ENCODE data around the gene TULP4. TPM values are rescaled to one million over a fixed set of nuclear protein-coding genes. Genes with fewer than 3 reads are reported as not detected.

Gene TULP4
- total RNA-seq, 3 donors from 2014 or later: 104 to 171 (median 112) TPM

GRCh38 chr6:158439255-158439654, 127.0 kb downstream of the TULP4 start:
- Histone ChIP-seq H3K4me1 (no peaks in the 10 kb centered on the region), H3K27ac (no peak overlapping the region), H3K4me3 (no peak overlapping the region), H3K27me3 (no peaks in the 10 kb centered on the region), H3K9me3 (no peaks in the 10 kb centered on the region), H3K36me3 (no peaks in the 10 kb centered on the region)
- TF ChIP-seq CTCF (IDR thresholded peaks at IDR 0.05) (no peak), POLR2AphosphoS5 (IDR thresholded peaks at IDR 0.05) (no peak), POLR2A (IDR thresholded peaks at IDR 0.05) (no peak)
- DNase-seq (ENCODE audit: low spot score in 2 of 2): no peak
- intact Hi-C loops (cut with DNase I; ENCODE audit: low total_unique reads): no loop called here

- Histone ChIP-seq H3K27ac (peak overlapping the region in 1 of 2 donors; percentile 56), H3K4me3 (no peak overlapping the region), H3K27me3 (no peaks in the 10 kb centered on the region), H3K9me3 (no peaks in the 10 kb centered on the region), H3K4me1 (no peaks in the 10 kb centered on the region), H3K36me3 (no peaks in the 10 kb centered on the region)
- no peak for TF ChIP-seq POLR2A (IDR thresholded peaks at IDR 0.05)
- TF ChIP-seq POLR2AphosphoS5 (IDR thresholded peaks at IDR 0.05): no peak
- no peak for TF ChIP-seq CTCF (IDR thresholded peaks at IDR 0.05)
- DNase-seq (ENCODE audit: low spot score in 2 of 2): no peak
- intact Hi-C loops (cut with DNase I; ENCODE audit: low total_unique reads): no loop called here
These were observed 129.5 kb downstream of the TULP4 start for GRCh38 chr6:158441716-158442215.

GRCh38 chr6:158442306-158442705, 130.0 kb downstream of the TULP4 start:
- no peaks in the 10 kb centered on the region for H3K9me3 ChIP-seq
- H3K27ac ChIP-seq: peak overlapping the region in 1 of 2 donors; percentile 56
- TF ChIP-seq POLR2AphosphoS5 (IDR thresholded peaks at IDR 0.05) (no peak), POLR2A (IDR thresholded peaks at IDR 0.05) (no peak)
- H3K27me3 ChIP-seq: no peaks in the 10 kb centered on the region
- H3K4me1 ChIP-seq: no peaks in the 10 kb centered on the region
- DNase-seq (ENCODE audit: low spot score in 2 of 2): no peak
- H3K4me3 ChIP-seq: no peak overlapping the region
- intact Hi-C loops (cut with DNase I; ENCODE audit: low total_unique reads): no loop called here
- H3K36me3 ChIP-seq: no peaks in the 10 kb centered on the region

- Histone ChIP-seq H3K27me3 (no peaks in the 10 kb centered on the region), H3K4me3 (no peak overlapping the region)
- intact Hi-C loops (cut with DNase I; ENCODE audit: low total_unique reads): no loop called here
These were observed 133.3 kb downstream of the TULP4 start for GRCh38 chr6:158445426-158446085.

GRCh38 chr6:158448856-158449255, 136.6 kb downstream of the TULP4 start:
- TF ChIP-seq POLR2AphosphoS5 (IDR thresholded peaks at IDR 0.05): no peak
- TF ChIP-seq CTCF (IDR thresholded peaks at IDR 0.05): no peak
- no peak for TF ChIP-seq POLR2A (IDR thresholded peaks at IDR 0.05)
- intact Hi-C loops (cut with DNase I; ENCODE audit: low total_unique reads): no loop called here
- Histone ChIP-seq H3K4me1 (no peaks in the 10 kb centered on the region), H3K9me3 (no peaks in the 10 kb centered on the region), H3K36me3 (no peaks in the 10 kb centered on the region), H3K4me3 (no peak overlapping the region), H3K27me3 (no peaks in the 10 kb centered on the region), H3K27ac (no peak overlapping the region)
- no peak for DNase-seq (ENCODE audit: low spot score in 2 of 2)

More at GRCh38 chr6:158445426-158446085, 133.3 kb downstream of the TULP4 start:
- H3K36me3 ChIP-seq: no peaks in the 10 kb centered on the region
- no peak for TF ChIP-seq POLR2A (IDR thresholded peaks at IDR 0.05)
- TF ChIP-seq POLR2AphosphoS5 (IDR thresholded peaks at IDR 0.05): no peak
- no peak for TF ChIP-seq CTCF (IDR thresholded peaks at IDR 0.05)
- no peak overlapping the region for H3K27ac ChIP-seq
- DNase-seq (ENCODE audit: low spot score in 2 of 2): no peak
- no peaks in the 10 kb centered on the region for H3K9me3 ChIP-seq
- H3K4me1 ChIP-seq: no peaks in the 10 kb centered on the region
